Activated CD4-positive, alpha-beta T cell treated with anti-CD3 and anti-CD28 coated beads for 4 hours (primary cell): ENCODE measurements around the gene FCER1G.
"Not testable (repeated sequence)": the region's sequence is repeated elsewhere in the genome, so short reads cannot be mapped to it uniquely, and the experiment has no call there.

Experiments used
- DNase-seq, 2 donors: peaks; one replicate each; pipeline ENCODE4 v3.0.0-alpha.2; 2020

FCER1G gene

GRCh38 chr1:161209790-161210409, 5.2 kb upstream of the FCER1G start:
- DNase-seq, result peak; percentile 70

GRCh38 chr1:161214369-161214768, 726 bp upstream of the FCER1G start:
- DNase-seq, result no peak

- no peak for DNase-seq
These were observed 2.0 kb downstream of the FCER1G start for GRCh38 chr1:161216945-161217712.

GRCh38 chr1:161217831-161218230, 2.7 kb downstream of the FCER1G start:
- DNase-seq, result no peak

GRCh38 chr1:161218301-161219077, 3.4 kb downstream of the FCER1G start:
- DNase-seq, result no peak

- no peak for DNase-seq
These were observed 4.2 kb downstream of the FCER1G start for GRCh38 chr1:161219078-161219892.

- no peak for DNase-seq
These were observed 4.9 kb downstream of the FCER1G start for GRCh38 chr1:161220002-161220401.

- no peak for DNase-seq
These were observed 7.3 kb downstream of the FCER1G start for GRCh38 chr1:161222175-161223019.

- DNase-seq, result no peak
These were observed 9.0 kb downstream of the FCER1G start for GRCh38 chr1:161223805-161224694.

GRCh38 chr1:161224695-161225087, 9.6 kb downstream of the FCER1G start:
- not testable (repeated sequence) for DNase-seq

GRCh38 chr1:161225178-161225533, 10.1 kb downstream of the FCER1G start:
- no peak for DNase-seq

GRCh38 chr1:161225534-161226319, 10.6 kb downstream of the FCER1G start, which contains the start of gene TOMM40L:
TOMM40L (plus strand) TSS chr1:161226060; CDS start chr1:161226490, 430 bp downstream.
- peak; percentile 86 to 89 for DNase-seq

- no peak for DNase-seq
These were observed 11.2 kb downstream of the FCER1G start for GRCh38 chr1:161226320-161226711.

- DNase-seq, result no peak
These were observed 11.7 kb downstream of the FCER1G start for GRCh38 chr1:161226759-161227158.

GRCh38 chr1:161227196-161227871, 12.2 kb downstream of the FCER1G start:
- peak; percentile 91 to 92 for DNase-seq

- no peak for DNase-seq
These were observed 12.9 kb downstream of the FCER1G start for GRCh38 chr1:161228032-161228431.

GRCh38 chr1:161229896-161230295, 14.8 kb downstream of the FCER1G start:
- no peak for DNase-seq

- no peak for DNase-seq
These were observed 15.7 kb downstream of the FCER1G start for GRCh38 chr1:161230762-161231161.

GRCh38 chr1:161233102-161233501, 18.0 kb downstream of the FCER1G start:
- no peak for DNase-seq
